NCI-H2196 (cell line): ENCODE data around the gene TBL3.

Experiments
- DNase-seq: peaks from one replicate; lab custom pipeline; 2025; ENCODE audit not compliant: unreplicated experiment; lab: John Stamatoyannopoulos, UW

TBL3 gene

DNA sequence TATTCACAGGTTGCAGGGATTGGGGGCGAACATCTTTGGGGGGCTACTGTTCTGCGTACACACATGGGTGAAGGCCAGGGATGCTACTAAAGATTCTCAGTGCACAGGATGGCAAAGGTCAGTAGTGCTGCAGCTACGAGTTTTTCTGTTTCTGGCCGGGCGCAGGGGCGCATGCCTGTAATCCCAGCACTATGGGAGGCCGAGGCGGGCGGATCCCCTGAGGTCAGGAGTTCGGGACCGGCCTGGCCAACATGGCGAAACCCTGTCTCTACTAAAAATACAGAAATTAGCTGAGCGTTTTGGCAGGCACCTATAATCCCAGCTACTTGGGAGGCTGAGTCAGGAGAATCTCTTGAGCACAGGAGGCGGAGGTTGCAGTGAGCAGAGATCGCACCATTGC, 41.7 kb downstream of the TBL3 start:
- no peak for DNase-seq

DNA sequence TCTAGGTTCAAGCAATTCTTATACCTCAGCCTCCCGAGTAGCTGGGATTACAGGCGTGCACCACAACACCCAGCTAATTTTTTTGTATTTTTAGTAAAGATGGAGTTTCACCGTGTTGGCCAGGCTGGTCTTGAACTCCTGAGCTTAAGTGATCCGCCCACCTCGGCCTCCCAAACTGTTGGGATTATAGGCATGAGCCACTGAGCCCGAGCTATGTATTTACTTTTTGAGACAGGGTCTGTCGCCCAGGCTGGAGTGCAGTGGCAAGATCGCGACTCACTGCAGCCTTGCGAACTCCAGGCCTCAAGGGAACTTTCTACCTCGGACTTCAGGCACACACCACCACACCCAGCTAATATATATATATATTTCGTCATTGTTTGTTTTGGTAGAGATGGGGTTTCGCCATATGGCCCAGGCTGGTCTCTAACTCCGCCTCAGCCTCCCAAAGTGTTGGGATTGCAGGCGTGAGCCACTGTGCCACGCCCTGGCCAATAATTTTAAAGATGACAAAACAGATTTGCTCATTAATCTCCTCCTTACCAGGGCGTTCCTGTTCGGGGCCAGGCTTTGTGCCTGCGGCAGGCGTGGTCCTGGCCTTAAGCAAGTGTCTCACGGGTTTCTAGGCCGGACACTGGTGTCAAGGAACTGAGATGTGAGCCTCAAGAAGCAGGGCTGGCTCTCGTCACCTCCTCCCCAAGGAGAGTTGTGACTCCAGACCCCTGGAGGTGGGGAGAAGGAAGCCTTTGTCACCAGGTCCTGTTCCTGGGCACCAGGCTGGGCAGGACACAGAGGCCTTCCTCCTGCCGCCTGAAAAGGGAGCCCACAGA, 43.5 kb downstream of the TBL3 start:
- DNase-seq: no peak

DNA sequence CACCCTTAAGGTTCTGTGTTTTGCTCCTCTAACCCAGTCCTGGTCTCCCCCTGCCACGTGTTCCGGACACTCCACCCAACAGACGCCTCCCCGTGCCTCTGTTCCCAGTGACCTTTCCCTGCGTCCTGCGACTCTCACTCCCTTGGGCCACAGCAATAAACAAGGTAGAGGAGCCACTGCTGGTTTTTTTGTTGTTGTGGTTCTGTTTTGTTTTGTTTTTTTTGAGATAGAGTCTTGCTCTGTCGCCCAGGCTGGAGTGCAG, 44.0 kb downstream of the TBL3 start:
- no peak for DNase-seq

DNA sequence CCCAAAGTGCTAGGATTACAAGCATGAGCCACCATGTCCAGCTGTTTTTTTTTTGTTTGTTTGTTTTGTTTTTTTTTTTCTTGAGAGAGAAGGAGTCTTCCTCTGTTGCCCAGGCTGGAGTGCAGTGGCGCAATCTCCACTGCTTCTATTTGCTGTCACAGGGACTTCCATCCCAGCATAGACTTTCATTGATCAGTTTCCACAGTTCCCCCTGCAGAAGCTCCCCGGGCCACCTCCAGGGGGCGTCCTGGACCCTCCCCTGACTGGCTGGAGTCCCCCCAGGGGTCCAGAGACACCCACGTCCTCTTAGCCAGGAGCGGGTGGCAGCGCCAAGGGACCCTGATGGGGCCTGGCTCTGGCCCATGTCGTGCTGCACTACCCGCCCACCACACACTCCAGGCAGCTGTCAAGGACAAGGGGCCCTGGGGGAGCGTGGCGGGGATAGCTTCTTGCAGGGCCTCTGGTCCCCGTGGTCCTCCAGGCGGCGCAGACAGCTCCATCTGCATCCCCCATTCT, 44.6 kb downstream of the TBL3 start:
- DNase-seq: no peak

DNA sequence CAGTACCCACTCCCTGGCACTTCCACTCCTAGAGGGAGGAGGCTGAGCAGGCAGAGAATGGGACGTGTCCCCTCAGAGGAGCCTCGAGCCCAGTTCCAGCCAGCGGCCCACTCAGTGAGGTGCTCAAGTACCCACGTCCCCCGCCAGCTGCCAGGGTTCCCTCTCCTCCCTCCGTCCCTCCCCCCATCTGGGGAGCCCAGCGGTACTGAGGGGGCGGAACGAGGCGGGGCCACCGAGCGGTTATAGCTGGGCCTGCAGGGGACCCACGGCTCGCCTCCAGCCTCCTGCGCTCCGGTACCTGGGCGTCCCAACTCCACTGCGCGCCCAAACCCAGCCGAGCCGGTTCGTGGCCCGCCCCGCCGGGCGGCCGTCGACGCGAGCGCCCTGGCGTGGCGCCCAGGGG, 47.7 kb downstream of the TBL3 start, which contains the start of gene NPW:
TSS of gene NPW (plus strand) at position 268 of the 403 bp plus-strand sequence.
- no peak for DNase-seq

DNA sequence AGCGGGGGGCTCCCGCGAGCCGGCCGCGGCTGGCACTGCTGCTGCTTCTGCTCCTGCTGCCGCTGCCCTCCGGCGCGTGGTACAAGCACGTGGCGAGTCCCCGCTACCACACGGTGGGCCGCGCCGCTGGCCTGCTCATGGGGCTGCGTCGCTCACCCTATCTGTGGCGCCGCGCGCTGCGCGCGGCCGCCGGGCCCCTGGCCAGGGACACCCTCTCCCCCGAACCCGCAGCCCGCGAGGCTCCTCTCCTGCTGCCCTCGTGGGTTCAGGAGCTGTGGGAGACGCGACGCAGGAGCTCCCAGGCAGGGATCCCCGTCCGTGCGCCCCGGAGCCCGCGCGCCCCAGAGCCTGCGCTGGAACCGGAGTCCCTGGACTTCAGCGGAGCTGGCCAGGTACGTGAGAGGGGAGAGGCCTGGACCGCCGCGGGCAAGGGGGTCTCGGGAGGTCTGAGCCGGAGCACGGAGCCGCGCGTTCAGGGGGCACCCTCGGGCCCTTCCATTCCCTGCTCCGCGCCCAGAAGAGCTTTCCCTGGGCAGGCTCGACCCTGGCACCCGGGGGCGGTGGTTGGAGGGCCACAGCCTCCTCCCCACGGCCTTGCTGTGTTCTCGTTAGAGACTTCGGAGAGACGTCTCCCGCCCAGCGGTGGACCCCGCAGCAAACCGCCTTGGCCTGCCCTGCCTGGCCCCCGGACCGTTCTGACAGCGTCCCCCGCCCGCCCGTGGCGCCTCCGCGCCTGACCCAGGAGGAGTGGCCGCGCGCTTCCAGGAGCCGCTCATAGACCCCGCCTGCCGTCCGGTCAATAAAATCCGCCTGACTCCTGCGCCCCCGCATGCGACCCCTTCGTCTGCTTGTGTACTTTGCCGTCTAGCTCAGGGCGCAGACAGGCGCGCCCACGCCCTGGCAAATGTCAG, 48.3 kb downstream of the TBL3 start:
- no peak for DNase-seq

DNA sequence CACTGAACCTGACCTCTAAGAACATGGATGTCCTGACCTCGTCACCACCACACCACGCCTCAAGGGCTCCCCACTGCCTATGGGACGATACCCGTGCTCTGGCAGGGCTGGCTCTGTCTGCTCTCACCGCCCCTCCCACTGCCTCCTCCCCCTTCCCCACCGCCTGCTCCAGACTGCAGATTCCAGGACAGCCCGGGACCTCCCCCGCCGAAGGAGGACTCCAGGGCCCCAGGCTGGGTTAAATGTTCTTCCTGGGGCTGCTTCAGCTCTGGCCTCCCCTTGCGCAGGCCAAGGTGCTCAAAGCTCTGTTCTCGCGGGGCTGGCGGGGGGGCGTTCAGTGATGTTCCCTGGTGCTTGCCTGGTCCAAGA, 50.9 kb downstream of the TBL3 start:
- DNase-seq: no peak

DNA sequence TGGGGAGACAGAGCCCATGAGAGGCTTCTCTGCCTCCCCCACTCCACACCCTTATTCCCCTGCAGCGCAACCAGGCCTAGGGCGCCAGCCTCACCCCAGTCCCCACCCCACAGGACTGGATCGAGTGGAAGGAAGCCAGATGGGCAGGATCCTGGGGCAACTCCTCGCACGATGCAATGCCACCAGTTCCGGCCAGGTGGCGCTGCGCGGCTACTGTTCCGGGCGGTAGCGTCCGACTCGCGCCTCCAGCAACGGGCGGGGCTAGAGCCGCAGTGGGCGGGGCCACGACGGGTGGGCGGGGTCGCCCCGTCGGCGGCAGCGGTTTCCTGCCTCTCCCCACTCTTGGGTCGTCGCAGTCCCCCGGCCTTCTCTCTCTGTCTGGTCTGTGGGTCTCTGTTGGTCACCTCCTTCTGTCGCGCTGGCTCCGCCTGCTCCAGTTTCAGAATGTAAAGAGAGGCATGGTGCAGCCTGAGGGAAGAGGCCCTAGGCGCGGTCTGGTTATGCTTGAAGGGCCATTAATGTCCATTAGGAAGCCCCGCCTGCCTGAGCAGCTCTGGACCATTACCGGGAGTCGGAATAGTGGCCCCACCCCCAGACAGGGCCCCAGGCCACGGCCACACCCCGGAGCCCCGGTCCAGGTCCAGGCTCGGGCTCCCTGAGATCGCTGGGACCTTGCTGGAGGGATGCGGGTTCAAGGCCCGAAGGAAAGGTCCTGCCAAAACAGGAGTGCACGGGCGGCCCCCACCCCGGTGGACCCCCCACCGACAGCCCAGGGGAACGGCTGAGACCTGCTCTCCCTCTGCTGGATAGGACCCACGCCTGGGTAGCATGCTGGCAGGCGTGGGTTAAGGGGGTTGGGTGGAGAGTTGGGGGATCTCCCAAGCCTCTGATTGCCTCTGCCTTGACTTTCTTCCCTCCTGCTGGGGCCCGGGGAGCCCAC, 51.5 kb downstream of the TBL3 start:
- peak; percentile 92 for DNase-seq

DNA sequence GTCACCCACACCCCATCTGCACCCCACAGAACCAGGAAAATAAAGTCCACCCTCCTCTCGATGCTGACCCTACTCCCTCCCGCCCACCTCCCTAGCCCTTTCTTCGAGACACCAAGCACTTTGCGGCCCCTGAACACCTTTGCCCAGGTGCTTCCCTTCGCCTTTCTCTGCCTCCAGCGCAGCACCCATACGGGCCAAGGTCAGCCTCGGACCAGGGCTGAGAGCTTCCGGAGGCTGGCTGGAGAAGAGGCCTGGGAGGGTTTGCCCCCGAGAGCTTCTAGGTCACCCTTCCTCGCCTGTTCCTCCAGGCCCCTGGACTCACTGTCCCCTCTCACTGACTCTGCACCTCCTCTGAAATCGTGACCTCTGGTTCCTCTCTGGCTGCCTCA, 52.2 kb downstream of the TBL3 start:
- no peak for DNase-seq

DNA sequence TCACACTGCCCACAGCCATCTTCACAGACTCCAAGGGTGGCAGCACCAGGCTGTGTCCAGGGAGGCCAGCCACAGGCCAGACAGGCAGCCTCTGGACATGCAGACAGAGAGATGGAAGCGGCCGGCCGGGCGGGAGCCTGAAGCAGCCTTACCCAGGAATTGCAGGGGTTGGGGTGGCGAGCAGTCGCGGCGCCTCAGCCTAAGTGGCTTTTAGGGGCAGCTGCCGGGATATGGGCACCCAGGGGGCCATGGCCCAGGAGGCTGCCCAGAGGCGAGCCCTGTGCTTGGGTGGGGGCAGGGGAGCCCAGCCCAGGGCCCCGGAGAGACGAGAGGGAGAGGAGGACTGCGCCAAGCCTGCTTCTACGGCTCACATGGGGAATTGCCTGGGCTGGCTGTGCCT, 53.4 kb downstream of the TBL3 start:
- DNase-seq: no peak

DNA sequence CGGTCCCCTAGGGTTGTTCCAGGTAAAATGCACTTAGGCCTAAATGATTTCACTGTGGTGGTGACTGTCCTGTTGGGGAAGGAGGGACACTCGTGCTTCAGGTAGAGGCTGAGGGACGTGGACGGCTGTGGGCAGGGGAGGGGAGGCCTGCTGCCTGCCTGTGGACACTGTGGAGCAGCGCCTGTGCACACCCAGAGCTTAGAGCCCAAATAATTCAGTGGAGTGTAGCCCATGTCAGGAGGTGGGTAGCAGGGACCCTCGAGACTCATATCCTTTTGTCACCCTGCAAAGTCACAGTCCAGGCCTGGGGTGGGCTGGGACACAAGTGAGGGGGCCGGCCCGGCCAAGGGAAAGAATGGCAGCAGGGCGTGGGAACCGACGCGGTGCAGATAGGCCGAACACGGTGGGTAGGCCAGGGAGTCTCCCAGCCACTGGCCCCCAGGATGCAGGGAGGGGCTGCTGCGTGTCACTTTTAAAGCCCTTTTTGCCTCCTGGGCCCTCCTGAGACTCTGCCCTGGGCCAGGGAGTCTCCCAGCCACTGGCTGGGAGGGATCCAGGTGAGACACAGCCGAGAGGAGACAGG, 54.1 kb downstream of the TBL3 start:
- DNase-seq: no peak

DNA sequence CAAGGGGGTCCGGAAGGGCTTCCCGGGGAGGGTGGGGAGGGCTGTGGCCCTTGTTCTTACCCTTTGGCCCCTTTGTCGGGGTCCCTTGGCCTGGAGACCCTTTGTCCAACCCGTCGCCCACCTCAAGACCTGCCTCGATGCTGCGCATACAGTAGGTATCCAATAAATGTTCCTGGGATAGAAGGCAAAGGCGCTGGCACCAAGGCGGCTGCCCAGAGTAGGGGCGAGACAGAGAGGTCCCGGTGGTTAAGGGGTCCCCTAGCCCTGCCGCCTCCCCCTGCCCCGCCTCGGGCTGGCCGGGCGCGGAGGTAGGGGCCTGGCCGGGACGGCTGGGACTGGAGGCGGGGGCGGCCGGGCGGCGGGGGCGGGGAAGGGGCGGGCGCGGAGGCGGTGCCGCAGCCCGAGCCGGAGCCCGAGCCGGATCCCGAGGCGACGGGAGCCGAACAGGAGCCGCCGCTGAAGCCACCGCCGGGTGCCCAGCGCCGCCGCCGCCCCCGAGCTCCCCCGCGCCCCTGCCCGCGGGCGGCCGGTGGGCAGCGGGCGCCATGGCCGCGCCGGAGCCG, 54.7 kb downstream of the TBL3 start, which contains the start of gene NHERF2:
TSS of gene NHERF2 (plus strand) at position 442 of the 563 bp plus-strand sequence. CDS start at position 546, 104 bp downstream.
- DNase-seq: peak; percentile 39

DNA sequence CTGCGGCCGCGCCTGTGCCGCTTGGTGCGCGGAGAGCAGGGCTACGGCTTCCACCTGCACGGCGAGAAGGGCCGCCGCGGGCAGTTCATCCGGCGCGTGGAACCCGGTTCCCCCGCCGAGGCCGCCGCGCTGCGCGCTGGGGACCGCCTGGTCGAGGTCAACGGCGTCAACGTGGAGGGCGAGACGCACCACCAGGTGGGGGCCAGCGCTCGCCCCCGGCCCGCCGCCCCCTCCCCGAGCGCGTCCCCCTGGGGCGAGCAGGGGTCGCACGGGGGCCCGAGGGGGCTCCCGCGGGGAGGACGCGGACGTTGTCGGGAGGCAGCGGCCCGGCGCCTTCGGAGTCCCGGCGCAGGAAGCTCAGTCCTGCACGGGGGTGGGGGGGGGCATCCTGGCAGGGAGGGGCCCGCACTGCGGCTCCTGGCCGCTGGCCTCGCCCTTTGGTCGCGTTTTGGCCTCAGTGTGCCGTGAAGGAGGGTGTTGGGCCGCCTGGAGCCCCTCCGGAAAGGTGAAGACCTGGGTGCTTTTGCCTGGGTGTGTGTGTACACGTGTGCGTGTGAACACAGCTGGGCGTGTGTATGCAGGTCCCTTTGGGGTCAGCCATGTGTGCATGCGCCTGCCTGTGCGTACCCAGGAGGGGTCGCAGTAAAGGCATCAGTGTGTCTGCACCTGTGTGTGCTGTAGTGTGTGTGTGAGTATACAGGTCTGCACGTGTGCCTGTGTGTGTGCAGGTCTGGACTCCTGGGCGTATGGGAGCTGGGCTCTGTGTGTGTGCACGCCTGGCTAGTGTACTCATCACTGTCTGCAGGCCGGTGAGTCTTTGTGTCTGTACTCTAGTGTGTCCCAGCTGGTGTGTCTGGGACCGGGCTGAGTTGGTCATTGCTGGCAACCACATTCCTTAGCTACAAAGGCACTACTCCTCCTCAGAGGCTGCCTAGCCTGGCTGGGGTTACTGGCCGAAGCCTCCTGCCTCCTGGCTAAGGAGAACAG, 55.5 kb downstream of the TBL3 start:
- no peak for DNase-seq

DNA sequence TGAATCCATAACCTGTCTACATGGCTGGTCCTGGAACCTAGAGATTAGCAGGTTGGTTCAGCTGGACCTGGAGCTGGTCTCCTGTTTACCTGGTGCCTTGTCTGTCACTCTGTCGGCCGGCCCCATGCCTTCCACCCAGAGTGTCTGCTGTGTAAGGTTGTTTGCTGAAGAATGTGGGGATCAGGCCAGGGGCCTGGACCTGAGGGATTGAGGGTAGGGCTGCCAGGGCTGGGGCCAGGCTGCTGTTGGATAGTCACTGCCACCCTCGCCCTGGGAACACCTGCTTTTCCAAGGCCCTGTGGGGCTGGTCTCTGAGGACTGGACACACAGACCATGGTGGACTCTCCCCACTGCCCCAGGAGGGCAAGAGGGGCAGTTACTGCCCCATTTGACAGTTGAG, 56.3 kb downstream of the TBL3 start:
- no peak for DNase-seq

DNA sequence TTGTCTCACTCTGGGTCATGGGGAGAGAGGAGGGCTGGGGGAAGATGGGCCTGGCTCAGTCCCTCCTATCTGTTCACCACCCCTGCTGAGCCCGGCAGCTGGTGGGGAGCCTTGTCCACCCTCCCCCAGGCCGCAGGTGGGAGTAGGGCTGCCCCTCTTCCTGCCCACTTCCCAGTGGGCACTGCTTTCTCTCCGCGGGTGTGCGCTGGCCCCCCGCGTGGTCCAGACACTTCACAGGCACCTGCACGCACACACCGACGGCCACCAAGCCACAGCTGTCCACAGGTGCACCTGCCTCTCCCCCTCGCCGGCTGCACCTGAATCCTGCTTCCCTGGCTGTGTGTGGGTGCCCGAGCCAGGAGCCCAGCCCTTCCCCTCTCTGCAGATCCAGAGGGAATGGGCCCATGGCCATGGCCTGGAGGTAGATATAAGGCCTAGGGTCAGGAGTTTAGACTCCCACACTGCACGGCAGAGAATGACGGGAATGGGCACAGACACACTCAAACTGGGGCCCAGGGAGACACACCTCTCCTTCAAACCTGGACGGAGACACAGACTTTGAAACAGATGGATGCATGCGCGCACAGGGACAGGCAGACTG, 56.9 kb downstream of the TBL3 start:
- DNase-seq: no peak

DNA sequence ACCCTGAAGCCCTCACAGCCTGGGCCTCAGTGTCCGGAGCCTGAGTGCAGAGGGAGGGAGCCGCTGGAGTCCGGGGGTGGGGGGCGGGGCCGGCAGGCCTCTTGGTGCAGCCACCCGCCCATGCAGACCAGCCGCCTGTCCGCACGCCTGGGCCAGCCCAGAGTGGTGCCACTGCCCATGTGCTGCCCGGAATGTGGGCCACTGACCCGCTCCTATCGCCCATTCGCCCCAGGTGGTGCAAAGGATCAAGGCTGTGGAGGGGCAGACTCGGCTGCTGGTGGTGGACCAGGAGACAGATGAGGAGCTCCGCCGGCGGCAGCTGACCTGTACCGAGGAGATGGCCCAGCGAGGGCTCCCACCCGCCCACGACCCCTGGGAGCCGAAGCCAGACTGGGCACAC, 57.5 kb downstream of the TBL3 start:
- no peak for DNase-seq

DNA sequence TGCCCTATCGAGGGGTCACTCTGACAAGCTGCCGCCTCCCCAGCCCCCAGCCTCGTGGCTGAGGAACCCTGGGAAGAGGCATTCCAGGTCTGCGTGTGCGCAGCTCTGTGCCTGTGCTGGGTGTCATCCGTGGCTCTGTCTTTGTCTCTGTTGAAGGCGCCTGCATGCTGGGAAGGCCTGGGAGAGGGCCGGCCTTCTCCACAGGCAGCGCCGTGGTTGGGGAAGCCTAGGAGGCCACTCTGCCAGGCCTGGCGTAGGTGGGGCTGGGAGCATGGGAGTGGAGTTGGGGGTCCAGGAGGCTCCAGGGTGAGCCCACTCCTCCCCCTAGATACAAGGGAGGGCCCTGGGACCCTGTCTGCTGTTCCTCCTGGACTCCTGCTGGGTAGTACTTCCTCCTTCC, 58.2 kb downstream of the TBL3 start:
- DNase-seq: no peak

DNA sequence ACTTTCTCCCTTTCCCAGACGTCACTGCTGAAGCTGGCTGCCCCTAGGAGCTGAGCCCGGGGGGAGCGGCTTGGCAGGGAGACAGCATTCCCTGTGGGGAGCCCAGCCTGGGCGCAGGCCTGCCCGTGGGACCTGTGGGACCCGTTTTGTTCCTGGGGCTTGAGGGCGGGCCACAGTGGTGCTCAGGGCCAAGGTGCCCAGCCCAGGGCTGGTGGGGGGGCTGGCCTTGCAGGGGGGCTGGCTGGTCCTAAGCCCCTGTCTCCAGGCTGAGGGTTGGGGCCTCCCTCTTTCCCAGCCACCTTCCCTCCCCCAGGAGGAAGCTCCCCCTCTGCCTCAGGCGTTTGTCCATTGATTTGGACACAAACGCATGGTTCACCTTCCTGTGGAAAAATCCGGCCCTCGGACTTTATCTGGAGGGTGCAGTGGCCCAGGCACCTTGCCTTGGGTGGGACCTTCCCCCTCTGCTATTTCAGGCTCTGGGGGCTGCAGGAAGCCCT, 59.3 kb downstream of the TBL3 start:
- no peak for DNase-seq
